Measurements from ENCODE around the gene SMIM7. TPM values are rescaled to one million over a fixed set of nuclear protein-coding genes. Genes with fewer than 3 reads are reported as not detected.
A peak's percentile ranks its signal among the peaks of the same experiment; 100 is the strongest.

The SMIM7 gene
- total RNA-seq, result 100 to 1,000 TPM in 2 of 4 donors, 10 to 100 TPM in 2; 77.3 to 121 (median 98.8) TPM

- peak within 1 kb of the TSS; percentile 91 for H3K27ac ChIP-seq
- DNase-seq (ENCODE audit: low spot score in 2 of 2), result peak; percentile 99
- no peaks in the 10 kb centered on the region for H3K27me3 ChIP-seq
- H3K4me1 ChIP-seq, result peaks cover 42% of the 10 kb centered on the region
- no peaks in the 10 kb centered on the region for H3K9me3 ChIP-seq
- TF ChIP-seq POLR2AphosphoS5 (IDR thresholded peaks at IDR 0.05) (peak; percentile 43 to 90 (median 84)), POLR2A (IDR thresholded peaks at IDR 0.05) (peak in 1 of 2 donors; percentile 63), EP300 (IDR thresholded peaks at IDR 0.05) (no peak), CTCF (IDR thresholded peaks at IDR 0.05) (no peak)
- H3K36me3 ChIP-seq, result peaks cover 32% of the 10 kb centered on the region
- H3K4me3 ChIP-seq, result peak within 1 kb of the TSS; percentile 88
- under 1% methylated on average over 30 of the region's 60 CpGs for WGBS
These were observed at the start of gene SMIM7 for GRCh38 chr19:16659832-16660708. Gene SMIM7 (minus strand): TSS chr19:16660144. CDS start chr19:16660110, 34 bp downstream.

GRCh38 chr19:16703677-16704076 is 43.7 kb upstream of the SMIM7 start:
- H3K36me3 ChIP-seq, result no peaks in the 10 kb centered on the region
- H3K4me3 ChIP-seq, result no peak overlapping the region
- TF ChIP-seq POLR2AphosphoS5 (IDR thresholded peaks at IDR 0.05), result no peak
- TF ChIP-seq POLR2A (IDR thresholded peaks at IDR 0.05), result no peak
- no peak for TF ChIP-seq EP300 (IDR thresholded peaks at IDR 0.05)
- TF ChIP-seq CTCF (IDR thresholded peaks at IDR 0.05), result no peak
- DNase-seq (ENCODE audit: low spot score in 2 of 2), result no peak
- peaks cover 7% of the 10 kb centered on the region for H3K4me1 ChIP-seq
- H3K9me3 ChIP-seq, result no peaks in the 10 kb centered on the region
- H3K27ac ChIP-seq, result no peak overlapping the region
- H3K27me3 ChIP-seq, result peaks cover 6% of the 10 kb centered on the region
- WGBS, result 88% methylated on average over 4 of the region's 4 CpGs

GRCh38 chr19:16702123-16702522 is 42.2 kb upstream of the SMIM7 start:
- WGBS, result 31% methylated on average over 6 of the region's 6 CpGs
- Histone ChIP-seq H3K27ac (no peak overlapping the region), H3K4me1 (peaks cover 7% of the 10 kb centered on the region)

GRCh38 chr19:16698914-16699313 is 39.0 kb upstream of the SMIM7 start:
- Histone ChIP-seq H3K27me3 (no peaks in the 10 kb centered on the region), H3K4me3 (no peak overlapping the region), H3K27ac (no peak overlapping the region), H3K9me3 (no peaks in the 10 kb centered on the region), H3K4me1 (peaks cover 7% of the 10 kb centered on the region), H3K36me3 (no peaks in the 10 kb centered on the region)
- 45% methylated on average over 3 of the region's 5 CpGs for WGBS
- no peak for TF ChIP-seq CTCF (IDR thresholded peaks at IDR 0.05)
- TF ChIP-seq POLR2A (IDR thresholded peaks at IDR 0.05), result no peak
- TF ChIP-seq EP300 (IDR thresholded peaks at IDR 0.05), result no peak
- TF ChIP-seq POLR2AphosphoS5 (IDR thresholded peaks at IDR 0.05), result no peak
- no peak for DNase-seq (ENCODE audit: low spot score in 2 of 2)

More at GRCh38 chr19:16702123-16702522, 42.2 kb upstream of the SMIM7 start:
- TF ChIP-seq POLR2AphosphoS5 (IDR thresholded peaks at IDR 0.05) (peak in 2 of 3 donors; percentile 64 to 86), EP300 (IDR thresholded peaks at IDR 0.05) (no peak)
- no peaks in the 10 kb centered on the region for H3K36me3 ChIP-seq
- no peak overlapping the region for H3K4me3 ChIP-seq
- no peaks in the 10 kb centered on the region for H3K9me3 ChIP-seq
- DNase-seq (ENCODE audit: low spot score in 2 of 2), result peak; percentile 64 to 79
- peaks cover 6% of the 10 kb centered on the region for H3K27me3 ChIP-seq

GRCh38 chr19:16688084-16688483 is 28.1 kb upstream of the SMIM7 start:
- Histone ChIP-seq H3K4me3 (no peak overlapping the region), H3K4me1 (no peaks in the 10 kb centered on the region), H3K36me3 (no peaks in the 10 kb centered on the region), H3K27me3 (no peaks in the 10 kb centered on the region), H3K9me3 (peaks cover 6% of the 10 kb centered on the region), H3K27ac (no peak overlapping the region)
- 94% methylated on average over 12 of the region's 12 CpGs for WGBS
- DNase-seq (ENCODE audit: low spot score in 2 of 2), result no peak
- no peak for TF ChIP-seq CTCF (IDR thresholded peaks at IDR 0.05)
- no peak for TF ChIP-seq POLR2AphosphoS5 (IDR thresholded peaks at IDR 0.05)
- no peak for TF ChIP-seq POLR2A (IDR thresholded peaks at IDR 0.05)
- no peak for TF ChIP-seq EP300 (IDR thresholded peaks at IDR 0.05)
